Loucy (cell line): ENCODE measurements around the gene SPANXD.
"Not testable (repeated sequence)": the region's sequence is repeated elsewhere in the genome, so short reads cannot be mapped to it uniquely, and the experiment has no call there.

Experiments used
- CTCF ChIP-seq: fragments of 200-600 bp; sonication (generic); conservative IDR thresholded peaks from 2 replicates; pipeline ENCODE4 v1.5.1; 2014; ENCODE audit warnings: mild to moderate bottlenecking, antibody characterized with exemption, low read length
- EZH2phosphoT487 ChIP-seq: fragments of 200-600 bp; IDR thresholded peaks from 2 replicates; pipeline ENCODE4 v1.6.1; 2018; ENCODE audit warnings: antibody characterized with exemption, mild to moderate bottlenecking, moderate library complexity, borderline replicate concordance

GRCh38 chrX:141698639-141699038 lies at the start of gene SPANXD:
- not testable (repeated sequence) for TF ChIP-seq CTCF, EZH2phosphoT487
